CD4-positive, alpha-beta T cell treated with Interferon gamma for 1 hour (primary cell): ENCODE data around the gene CHL1.
A peak's percentile ranks its signal among the peaks of the same experiment; 100 is the strongest.

Experiments used
- DNase-seq: peaks from one replicate; pipeline ENCODE4 v3.0.0-alpha.2; 2020

CHL1 gene

GRCh38 chr3:228442-229182 lies 32.0 kb downstream of the CHL1 start:
- no peak for DNase-seq

GRCh38 chr3:229183-229661 lies 32.7 kb downstream of the CHL1 start:
- no peak for DNase-seq

- DNase-seq: no peak
Measured at GRCh38 chr3:236881-237280, 40.3 kb downstream of the CHL1 start.

- no peak for DNase-seq
Measured at GRCh38 chr3:242602-243355, 46.2 kb downstream of the CHL1 start.

- no peak for DNase-seq
Measured at GRCh38 chr3:243356-243725, 46.8 kb downstream of the CHL1 start.

GRCh38 chr3:244041-244440 lies 47.5 kb downstream of the CHL1 start:
- DNase-seq: no peak

GRCh38 chr3:247916-248315 lies 51.4 kb downstream of the CHL1 start:
- DNase-seq: no peak

- DNase-seq: no peak
Measured at GRCh38 chr3:248864-249520, 52.4 kb downstream of the CHL1 start.

GRCh38 chr3:249587-250262 lies 53.2 kb downstream of the CHL1 start:
- DNase-seq: no peak

GRCh38 chr3:256501-256900 lies 59.9 kb downstream of the CHL1 start:
- DNase-seq: no peak

- no peak for DNase-seq
Measured at GRCh38 chr3:257826-258225, 61.3 kb downstream of the CHL1 start.

GRCh38 chr3:260898-261297 lies 64.3 kb downstream of the CHL1 start:
- DNase-seq: no peak

GRCh38 chr3:263393-263792 lies 66.8 kb downstream of the CHL1 start:
- no peak for DNase-seq

- DNase-seq: no peak
Measured at GRCh38 chr3:264394-265156, 68.0 kb downstream of the CHL1 start.

- DNase-seq: no peak
Measured at GRCh38 chr3:267101-267500, 70.5 kb downstream of the CHL1 start.

GRCh38 chr3:270688-271087 lies 74.1 kb downstream of the CHL1 start:
- DNase-seq: no peak

- DNase-seq: no peak
Measured at GRCh38 chr3:274927-275326, 78.4 kb downstream of the CHL1 start.

GRCh38 chr3:277873-278272 lies 81.3 kb downstream of the CHL1 start:
- DNase-seq: no peak

GRCh38 chr3:278300-279064 lies 81.9 kb downstream of the CHL1 start:
- DNase-seq: peak; percentile 38

GRCh38 chr3:279325-279724 lies 82.8 kb downstream of the CHL1 start:
- DNase-seq: no peak

GRCh38 chr3:280681-281080 lies 84.1 kb downstream of the CHL1 start:
- no peak for DNase-seq

GRCh38 chr3:284322-284721 lies 87.8 kb downstream of the CHL1 start:
- DNase-seq: no peak
